Activated CD4-positive, alpha-beta T cell treated with anti-CD3 and anti-CD28 coated beads, Interleukin-2, Interleukin-4, amounts not matched to agents 100 ng/mL and 50 ng/mL, durations not matched to agents 16 hours and 8 hours (primary cell): ENCODE data around the gene TMEM154.
A peak's percentile ranks its signal among the peaks of the same experiment; 100 is the strongest.
"Not testable (repeated sequence)": the region's sequence is repeated elsewhere in the genome, so short reads cannot be mapped to it uniquely, and the experiment has no call there.

Experiments
- DNase-seq: peaks from one replicate; pipeline ENCODE4 v3.0.0-alpha.2; 2020; ENCODE audit warnings: low spot score

The TMEM154 gene

DNA sequence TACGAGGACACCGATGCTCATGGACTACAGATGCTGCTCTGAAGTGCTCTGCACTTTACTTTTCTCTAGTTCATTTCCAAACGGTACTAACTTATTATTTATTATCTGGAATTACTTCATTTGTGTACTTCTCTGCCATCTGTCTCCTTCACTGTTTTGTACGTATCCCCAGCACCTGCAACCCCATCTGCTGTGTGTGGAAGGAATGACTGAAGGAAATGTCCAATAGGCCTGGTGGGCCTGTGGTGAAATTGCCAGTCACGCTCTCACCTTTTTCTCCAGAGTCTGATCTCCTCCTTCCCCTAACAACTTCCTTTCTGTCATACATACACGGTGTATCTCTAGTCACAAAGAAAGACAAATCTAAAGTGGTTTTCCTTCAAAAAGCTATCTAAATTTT is 12.9 kb downstream of the TMEM154 start:
- DNase-seq = no peak

DNA sequence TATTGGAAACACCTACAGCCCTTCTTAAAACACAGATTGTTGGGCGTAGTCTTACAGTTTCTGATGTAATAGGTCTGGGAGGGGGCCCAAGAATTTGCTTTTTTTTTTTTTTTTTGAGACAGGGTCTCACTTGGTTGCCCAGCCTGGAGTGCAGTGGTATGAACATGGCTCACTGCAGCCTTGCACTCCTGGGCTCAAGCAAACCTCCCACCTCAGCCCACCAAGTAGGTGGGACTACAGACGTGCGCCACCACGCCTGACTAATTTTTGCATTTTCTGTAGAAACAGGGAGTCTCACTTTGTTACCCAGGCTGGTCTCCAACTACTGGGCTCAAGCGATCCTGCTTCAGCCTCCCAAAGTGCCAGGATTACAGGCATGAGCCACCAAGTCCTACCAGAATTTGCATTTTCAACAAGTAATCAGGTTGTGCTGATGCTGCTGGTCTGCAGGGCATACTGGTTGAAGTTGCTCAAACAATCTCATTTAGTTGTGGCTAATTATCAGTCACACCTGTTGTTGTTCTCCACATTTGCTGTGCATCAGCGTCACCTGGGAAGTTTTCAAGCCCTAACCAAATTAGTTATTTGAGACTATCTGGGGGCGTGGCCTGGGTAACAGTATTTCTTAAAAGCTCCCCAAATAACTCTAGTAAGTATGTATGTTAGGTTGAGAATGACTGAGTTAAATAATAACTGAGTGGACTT is 14.0 kb downstream of the TMEM154 start:
- DNase-seq = no peak

DNA sequence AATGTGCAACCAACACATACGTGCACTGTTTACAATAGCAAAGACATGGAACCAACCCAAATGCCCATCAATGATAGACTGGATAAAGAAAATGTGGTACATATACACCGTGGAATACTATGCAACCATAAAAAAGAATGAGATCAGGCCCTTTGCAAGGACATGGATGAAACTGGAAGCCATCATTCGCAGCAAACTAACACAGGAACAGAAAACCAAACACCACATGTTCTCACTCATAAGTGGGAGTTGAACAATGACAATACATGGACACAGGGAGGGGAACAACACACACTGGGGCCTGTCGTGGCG is 15.8 kb downstream of the TMEM154 start:
- not testable (repeated sequence) for DNase-seq

DNA sequence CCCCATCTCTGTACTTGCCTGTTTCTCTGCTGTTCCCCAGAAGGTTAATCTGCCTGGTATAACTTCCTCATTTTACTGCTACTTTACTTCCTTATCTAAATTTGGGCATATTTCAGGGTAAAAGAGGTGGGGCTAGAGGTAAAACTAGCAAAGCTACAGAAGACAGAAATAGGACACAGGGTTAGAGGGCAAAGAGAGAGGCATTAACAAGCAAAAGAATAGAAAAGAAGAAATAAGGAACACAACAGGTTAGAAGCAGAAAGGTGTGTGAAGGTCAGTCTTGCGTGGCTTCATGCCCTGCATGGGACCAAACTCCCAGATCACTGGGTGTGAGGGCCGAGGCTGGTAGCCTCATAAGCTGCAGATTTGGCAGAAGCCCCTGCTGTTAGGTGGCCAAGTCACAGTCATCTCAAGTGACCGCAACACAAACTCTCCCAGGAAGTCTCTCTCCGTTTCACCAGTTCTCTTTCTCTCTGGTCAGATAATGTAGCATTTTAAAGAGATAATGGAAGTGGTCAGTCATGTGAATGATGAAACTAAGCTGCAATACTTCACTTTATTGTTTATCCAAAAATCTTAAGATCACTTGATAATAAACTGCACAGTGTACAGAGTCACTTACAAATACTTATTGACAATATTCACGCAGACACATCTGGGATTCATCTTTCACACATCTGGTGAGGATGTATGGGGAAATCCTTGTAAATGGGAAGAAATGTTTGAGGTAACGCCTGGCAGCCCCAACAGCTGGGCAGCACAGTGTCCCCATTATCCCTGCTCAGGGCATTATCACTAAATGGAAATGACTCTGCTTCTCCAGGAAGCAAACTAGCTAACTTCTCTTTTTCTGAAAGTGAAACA is 16.4 kb downstream of the TMEM154 start:
- DNase-seq = no peak

DNA sequence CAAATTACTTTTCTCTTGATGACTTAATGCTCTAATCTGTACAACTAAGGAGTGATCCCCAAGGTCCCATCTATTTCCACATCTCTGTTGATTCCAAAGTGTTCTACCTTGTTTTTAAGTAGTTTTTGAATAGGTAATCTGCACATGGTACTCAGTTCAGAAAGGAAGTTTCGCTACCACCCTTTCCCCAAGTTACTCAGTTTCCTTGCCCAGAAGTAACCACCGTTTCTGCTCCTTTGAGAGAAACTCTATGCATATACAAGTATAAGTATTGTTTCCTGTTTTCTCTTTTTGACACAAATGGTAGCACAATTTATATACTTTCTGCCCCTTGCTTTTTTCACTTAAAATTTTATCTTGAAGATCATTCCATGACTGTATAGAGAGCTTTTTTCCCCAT is 18.1 kb downstream of the TMEM154 start:
- DNase-seq = no peak

DNA sequence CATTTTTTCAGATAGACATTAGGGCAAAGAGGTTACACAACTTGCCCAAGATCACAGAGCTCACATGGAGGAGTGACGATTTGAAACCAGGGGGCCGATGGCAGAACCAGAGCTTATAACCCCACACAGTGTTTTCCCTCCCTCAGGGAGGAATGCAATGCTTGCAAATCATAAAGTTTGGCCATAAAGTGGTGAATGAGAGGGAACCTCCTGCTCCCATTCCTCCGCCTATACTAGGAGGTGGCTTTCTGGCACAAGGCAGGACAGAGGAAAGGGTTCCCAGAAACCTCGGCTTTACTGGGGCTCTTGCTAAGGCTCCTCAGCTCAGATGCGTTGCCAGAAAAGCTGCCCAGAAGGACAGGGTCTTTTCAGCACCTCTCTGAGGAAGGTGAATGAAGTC is 19.3 kb downstream of the TMEM154 start:
- DNase-seq = no peak

DNA sequence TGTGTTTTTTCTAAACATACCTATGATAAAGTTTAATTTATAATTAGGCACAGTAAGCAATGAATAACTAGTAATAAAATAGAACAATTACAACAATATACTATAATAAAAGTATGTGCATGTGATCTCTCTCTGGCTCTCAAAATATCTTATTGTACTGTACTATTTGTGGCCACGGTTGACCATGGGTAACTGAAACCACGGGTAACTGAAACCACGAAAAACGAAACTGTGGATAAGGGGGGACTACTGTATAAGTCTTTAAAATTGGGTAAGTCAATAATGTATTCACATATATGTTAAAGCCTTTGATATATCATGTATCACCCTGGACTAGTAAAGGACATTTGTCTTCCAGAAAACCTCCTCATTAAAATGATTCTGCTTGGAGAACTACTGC is 20.0 kb downstream of the TMEM154 start:
- no peak for DNase-seq

DNA sequence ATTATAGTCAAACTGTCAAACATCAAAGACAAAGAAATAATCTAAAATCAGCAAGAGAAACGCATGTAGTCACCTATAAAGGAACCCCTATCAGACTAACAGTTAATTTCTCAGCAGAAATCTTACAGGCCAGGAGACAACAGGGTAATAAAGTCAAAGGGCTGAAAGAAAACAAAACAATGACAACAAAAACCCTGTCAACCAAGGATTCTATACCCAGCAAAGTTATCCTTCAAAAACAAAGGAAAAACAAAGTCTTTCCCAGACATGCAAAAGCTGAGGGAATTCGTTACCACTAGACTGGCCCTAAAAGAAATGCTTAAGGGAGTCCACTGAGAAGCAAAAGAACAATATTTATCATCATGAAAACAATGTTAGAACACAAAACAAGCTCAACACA is 22.1 kb downstream of the TMEM154 start:
- DNase-seq = no peak

DNA sequence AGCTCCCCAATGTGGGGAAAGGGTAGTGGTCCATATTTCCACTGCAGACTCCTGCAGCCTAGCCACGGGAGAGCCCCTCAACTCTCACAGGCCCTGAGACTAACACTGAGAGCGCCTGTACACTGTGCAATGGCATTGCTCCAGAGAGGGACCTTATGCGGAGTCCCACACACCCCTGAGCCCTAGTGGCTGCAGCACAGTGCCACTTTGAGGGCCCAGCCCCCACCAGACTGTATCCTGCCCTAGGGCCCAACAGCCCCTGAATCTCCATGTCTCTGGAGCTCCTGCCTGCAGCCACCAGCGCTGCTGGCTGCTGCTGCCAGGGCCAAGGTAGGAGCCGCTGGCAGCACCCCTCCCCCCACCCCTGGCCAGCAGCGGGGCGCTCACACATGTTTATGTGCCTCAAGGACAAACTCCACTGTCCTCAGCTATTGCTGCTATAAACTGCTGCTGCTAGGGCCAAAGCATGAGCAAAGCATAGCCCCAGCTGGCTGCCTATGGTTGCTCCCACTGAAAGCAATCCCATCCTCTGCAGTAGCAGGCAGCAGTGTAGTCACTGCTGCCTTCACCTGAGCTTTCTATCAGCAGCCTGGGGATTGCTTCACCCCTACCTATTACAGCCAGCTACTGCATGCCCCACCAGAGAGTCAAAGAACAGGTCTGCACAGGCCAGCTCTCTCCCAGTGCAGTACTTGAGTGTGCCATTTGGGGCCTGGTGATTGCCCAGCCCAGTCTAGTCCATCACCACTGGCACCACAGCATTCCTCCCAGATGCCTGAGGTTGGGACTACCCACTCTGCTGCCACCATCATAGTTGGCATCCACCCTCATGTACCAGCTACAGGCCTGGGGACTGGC is 24.3 kb downstream of the TMEM154 start:
- DNase-seq = no peak

DNA sequence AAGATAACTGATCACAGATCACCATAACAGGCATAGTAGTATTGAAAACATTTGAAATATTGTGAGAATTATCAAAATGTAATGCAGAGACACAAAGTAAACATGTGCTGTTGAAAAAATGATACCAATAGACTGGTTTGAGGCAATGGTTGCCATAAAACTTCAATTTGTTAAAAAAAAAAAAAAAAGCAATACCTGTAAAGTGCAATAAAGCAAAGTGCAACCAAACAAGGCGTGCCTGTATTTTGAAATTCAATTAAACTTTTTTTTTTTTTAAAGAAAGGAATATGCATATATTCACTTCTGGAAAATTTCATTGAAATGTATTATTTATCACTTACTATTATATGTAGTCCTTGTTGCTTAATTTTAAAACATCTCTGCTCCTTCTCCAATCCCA is 27.7 kb downstream of the TMEM154 start:
- no peak for DNase-seq

DNA sequence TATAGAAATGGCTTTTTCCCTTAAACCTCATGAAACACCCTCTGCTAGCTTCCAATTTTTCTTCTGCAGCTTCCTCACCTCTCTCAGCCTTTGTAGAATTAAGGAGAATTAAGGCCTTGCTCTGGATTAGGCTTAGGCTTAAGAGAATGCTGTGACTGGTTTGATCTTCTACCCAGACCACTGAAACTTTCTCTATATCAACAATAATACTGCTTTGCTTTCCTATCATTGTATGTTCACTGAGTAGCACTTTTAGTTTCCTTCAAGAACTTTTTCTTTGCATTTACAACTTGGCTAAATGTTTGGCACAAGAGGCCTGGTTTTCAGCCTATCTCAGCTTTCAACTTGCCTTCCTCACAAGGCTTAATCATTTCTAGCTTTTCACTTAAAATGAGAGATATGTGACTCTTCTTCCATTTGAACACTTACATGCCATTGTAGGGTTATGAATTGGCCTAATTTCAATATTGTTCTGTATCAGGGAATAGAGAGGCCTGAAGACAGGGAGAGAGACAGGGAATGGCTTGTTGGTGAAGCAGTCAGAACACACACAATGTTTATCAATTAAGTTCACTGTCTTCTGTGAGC is 28.2 kb downstream of the TMEM154 start:
- peak; percentile 16 for DNase-seq

DNA sequence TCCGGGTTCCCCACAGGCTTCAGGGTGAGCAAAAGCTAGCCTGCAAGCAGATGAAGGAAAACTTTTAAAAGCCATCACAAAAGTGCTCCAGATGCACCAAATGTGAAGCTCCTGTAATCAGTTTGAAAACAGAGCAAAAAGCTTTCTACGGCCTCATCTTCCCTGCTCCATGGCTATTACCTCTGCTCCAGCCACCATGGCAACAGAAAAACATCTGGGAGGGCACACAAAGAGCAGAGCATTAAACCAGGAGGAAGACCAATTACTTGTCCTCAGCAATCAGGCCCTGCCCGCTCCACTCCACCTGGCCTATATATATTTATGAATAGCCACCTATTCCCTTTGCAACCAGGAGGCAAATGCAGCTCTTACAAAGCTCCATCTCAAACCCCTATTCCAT is 33.6 kb downstream of the TMEM154 start:
- DNase-seq = no peak

DNA sequence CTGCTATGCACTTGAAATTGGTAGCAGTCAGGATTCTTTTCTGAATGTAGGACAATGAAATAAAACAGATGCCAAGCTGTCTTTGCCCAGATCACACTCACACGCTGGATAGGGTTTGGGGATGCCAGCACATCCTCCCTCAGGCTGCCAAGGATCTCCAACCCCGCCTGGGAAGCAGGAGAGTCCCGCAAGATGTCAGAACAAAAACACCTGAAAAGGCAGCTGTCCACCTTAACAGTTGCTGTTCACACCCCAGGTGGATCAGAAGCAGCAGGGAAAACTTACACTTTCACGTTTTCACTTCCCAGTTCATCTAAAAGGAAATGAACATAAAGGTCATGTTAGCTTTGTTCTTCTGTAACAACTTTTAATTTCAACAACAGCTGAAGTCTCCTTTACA is 35.7 kb downstream of the TMEM154 start:
- no peak for DNase-seq

DNA sequence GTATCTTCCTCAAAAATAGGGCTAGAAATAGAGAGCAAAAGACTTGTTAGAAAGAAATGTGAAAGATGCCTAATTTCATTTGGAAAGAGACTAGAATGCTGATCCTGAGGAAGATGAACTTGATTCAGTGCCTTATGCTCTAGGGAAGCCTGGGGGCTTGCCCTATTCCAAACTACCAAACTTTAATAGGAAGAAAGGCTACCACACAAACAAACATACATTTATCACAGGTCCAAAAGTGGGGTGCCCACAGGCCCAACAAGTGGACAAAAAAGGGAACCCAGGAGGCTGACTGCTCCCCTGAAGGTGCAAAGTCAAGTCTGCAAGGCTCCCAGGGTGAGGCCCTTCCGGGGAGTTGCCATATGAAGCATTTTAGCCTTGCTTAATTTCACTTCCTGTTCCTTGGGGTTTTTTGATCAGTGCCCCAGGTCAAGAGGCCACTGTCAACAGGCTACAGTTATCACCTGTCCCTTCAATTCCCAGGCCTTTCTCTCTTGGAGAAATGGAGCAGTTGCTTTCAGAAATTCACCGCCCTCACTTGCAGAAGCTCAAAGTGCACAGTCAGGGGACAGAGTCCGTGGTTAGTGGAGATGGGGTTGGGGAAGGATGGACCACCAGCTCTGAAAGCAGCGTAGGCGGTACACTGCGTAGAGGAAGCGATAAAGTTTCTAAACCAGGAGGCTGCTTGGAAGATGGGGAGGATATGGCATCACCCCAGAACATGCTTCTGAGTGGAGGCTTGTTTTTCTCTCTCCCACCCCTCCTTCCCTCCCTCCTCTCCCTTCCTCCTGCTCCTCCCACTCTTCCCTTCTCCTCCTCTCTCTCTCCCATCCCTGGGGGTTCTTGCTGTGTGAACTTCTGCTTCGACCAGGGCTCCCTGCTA is 36.4 kb downstream of the TMEM154 start:
- peak; percentile 28 for DNase-seq

DNA sequence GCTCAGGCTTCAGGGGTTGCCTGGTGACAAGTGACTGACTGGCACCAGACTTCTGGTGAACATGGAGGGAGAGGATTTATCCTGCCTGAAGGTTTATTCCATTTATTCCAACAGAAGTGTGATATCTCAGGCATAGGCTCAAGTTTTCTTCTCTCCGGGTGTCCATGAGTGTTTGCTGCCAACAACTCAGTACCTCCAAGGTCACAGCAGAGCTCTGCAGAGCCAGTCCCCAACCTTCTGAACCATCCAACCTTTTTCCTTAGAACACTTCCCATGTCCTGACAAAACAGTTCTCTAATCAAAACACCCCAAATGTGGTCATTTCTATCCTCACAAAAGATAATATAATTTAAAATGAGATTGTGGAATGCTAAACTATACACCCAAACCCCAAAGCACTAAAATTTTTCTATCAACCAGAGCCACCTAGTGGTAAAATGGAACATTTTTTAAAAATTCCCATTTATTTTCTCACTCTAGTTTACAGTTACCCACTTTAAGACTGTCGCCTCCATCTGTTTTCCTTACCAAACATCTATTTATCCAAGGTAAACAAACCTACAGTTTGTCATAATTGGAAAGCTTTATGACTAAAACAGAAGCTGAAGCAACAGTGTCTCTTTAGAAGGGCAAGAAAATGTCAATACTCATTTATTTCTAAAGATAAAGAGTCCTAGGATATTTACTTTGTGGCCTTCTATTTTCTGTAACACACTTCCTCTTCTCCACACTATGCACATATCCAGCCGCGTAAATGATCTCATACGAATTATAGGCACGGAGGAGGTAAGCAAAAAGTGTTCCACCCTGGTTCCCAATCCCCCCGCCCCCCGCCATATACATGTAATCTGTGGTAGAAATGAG is 39.5 kb downstream of the TMEM154 start:
- DNase-seq = peak; percentile 14

DNA sequence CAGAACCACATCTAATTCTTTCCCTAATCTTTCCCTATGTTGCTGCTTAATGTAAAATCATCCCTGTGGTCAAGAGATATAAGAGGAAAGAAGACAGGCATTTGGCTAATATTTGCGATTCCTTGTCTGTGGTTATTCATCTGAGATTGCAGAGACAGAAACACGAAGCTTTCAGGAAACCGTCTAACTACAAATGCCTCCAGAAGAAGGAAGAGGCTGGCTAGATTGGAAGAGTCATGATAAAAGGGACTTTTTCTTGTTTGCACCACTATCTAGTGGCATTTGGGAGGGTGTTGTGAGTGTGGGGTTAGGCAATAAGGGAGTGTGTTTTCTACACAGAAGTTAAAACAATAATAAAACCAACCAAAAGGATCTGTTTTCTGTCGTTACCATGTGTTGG is 43.9 kb downstream of the TMEM154 start:
- DNase-seq = no peak

DNA sequence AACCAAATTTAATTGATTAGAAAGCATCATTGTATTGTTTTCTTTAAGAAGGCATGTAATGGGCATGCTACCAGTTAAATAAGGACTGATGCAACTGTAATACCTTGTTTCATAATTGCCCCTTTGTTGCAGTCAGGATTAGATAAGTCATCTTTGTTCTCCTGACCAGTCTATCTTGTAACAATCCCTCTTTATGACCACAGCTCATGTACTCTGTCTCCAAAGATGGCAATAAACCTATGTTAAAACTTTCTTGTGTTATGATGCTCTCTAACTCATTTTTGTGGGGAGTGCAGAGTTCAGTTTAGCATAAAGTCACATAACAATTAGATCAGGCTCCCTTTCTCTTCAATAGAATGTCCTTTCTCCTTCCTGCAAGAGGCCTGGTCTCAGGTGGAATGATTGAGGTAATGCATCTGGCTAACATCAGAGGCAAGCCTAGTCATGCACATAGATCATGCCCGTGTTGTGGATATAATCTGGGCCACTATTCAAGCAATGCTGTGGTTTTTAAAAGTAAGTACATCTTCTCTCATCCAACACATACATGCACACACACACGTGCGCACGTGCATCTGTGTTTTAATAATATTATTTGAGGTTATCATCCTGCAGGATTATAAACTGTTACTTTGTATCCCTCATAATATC is 45.6 kb downstream of the TMEM154 start:
- DNase-seq = no peak

DNA sequence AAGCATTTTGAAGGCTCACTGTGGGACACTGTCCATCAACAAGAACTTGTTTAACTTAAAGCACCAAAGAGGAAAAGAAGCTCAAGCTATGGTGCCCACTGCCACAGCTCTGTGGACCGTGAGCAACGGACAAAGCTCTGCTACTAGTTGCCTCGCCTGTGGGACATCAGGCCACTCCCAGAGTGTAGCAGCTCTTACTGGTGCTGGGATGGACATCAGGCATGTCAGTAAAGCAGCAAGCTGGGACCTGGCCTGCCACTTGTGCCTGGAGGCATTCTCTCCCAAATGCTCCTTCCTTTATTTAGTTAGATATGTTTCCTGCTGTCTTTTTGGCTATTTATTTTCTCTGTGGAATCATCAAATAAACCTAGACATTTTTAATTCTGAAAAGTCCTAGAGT is 46.7 kb downstream of the TMEM154 start:
- DNase-seq = no peak

DNA sequence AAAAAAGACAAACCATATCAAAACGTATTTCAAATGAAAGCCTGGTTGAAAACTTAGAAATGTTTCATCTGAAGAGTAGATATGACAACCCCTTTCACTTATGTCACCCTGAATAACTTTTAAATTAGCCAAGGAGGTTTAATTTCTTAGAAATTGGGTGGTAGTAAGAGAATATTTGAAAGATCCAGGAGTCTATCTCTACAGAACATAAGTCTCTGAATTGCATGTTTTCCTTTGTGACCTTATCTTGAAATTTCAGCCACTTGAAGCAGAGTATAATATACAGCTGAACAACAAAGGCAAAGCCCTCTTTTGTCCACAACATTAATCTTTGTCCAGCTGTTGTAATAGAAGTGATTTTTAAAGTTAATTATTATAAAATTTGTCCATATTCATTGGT is 49.5 kb downstream of the TMEM154 start:
- no peak for DNase-seq

DNA sequence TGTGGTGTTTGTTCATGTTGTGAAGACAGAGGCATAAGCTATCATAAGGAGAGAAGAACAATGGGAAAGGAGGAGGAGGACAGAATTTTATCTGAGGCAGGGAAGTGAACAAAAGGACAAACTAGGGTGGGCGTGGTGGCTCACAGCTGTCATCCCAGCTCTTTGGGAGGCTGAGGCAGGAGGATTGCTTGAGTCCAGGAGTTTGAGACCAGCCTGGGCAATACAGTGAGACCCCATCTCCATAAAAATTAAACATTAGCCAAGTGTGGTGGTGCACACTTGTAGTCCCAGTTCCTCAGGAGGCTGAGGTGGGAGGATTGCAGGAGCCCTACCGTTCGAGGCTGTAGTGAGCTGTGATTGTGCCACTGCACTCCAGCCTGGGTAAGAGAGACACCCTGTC is 49.9 kb downstream of the TMEM154 start:
- DNase-seq = no peak
